Measurements from ENCODE around the gene FAM149A. TPM values are rescaled to one million over a fixed set of nuclear protein-coding genes. Genes with fewer than 3 reads are reported as not detected.

The FAM149A gene
- total RNA-seq, 1 donor from 2014 or later: 13.9 TPM

GRCh38 chr4:186169333-186169944, 64.9 kb downstream of the FAM149A start:
- H3K27me3 ChIP-seq: no peaks in the 10 kb centered on the region
- H3K4me1 ChIP-seq: no peaks in the 10 kb centered on the region
- H3K36me3 ChIP-seq: no peaks in the 10 kb centered on the region
- no peak overlapping the region for H3K27ac ChIP-seq
- H3K9me3 ChIP-seq: no peaks in the 10 kb centered on the region
- TF ChIP-seq CTCF (IDR thresholded peaks at IDR 0.05): no peak
- intact Hi-C loops (cut with DNase I): no loop called here
- DNase-seq (ENCODE audit: low spot score in 2 of 2): no peak
- H3K4me3 ChIP-seq: no peak overlapping the region

- H3K36me3 ChIP-seq: no peaks in the 10 kb centered on the region
- H3K27me3 ChIP-seq: no peaks in the 10 kb centered on the region
- no peaks in the 10 kb centered on the region for H3K9me3 ChIP-seq
- no peak overlapping the region for H3K27ac ChIP-seq
- no peaks in the 10 kb centered on the region for H3K4me1 ChIP-seq
- TF ChIP-seq CTCF (IDR thresholded peaks at IDR 0.05): no peak
- intact Hi-C loops (cut with DNase I): no loop called here
- H3K4me3 ChIP-seq: no peak overlapping the region
- DNase-seq (ENCODE audit: low spot score in 2 of 2): no peak
These were observed 65.7 kb downstream of the FAM149A start for GRCh38 chr4:186169945-186170802.

GRCh38 chr4:186170966-186171365, 66.5 kb downstream of the FAM149A start:
- Histone ChIP-seq H3K36me3 (no peaks in the 10 kb centered on the region), H3K4me3 (no peak overlapping the region), H3K4me1 (no peaks in the 10 kb centered on the region), H3K9me3 (no peaks in the 10 kb centered on the region), H3K27me3 (no peaks in the 10 kb centered on the region), H3K27ac (no peak overlapping the region)
- intact Hi-C loops (cut with DNase I): no loop called here
- no peak for DNase-seq (ENCODE audit: low spot score in 2 of 2)
- no peak for TF ChIP-seq CTCF (IDR thresholded peaks at IDR 0.05)

GRCh38 chr4:186172546-186172945, 68.0 kb downstream of the FAM149A start:
- Histone ChIP-seq H3K9me3 (no peaks in the 10 kb centered on the region), H3K27ac (no peak overlapping the region), H3K4me3 (no peak overlapping the region), H3K36me3 (no peaks in the 10 kb centered on the region), H3K27me3 (no peaks in the 10 kb centered on the region), H3K4me1 (no peaks in the 10 kb centered on the region)
- no peak for DNase-seq (ENCODE audit: low spot score in 2 of 2)
- TF ChIP-seq CTCF (IDR thresholded peaks at IDR 0.05): no peak
- intact Hi-C loops (cut with DNase I): no loop called here

- no peaks in the 10 kb centered on the region for H3K27me3 ChIP-seq
- peaks cover 0 to 14% of the 10 kb centered on the region in 2 donors for H3K4me1 ChIP-seq
- no peak for TF ChIP-seq CTCF (IDR thresholded peaks at IDR 0.05)
- no peaks in the 10 kb centered on the region for H3K9me3 ChIP-seq
- H3K4me3 ChIP-seq: no peak overlapping the region
- no peaks in the 10 kb centered on the region for H3K36me3 ChIP-seq
- no peak for DNase-seq (ENCODE audit: low spot score in 2 of 2)
- no peak overlapping the region for H3K27ac ChIP-seq
- intact Hi-C loops (cut with DNase I): no loop called here
These were observed 83.6 kb downstream of the FAM149A start for GRCh38 chr4:186188107-186188506.

Measured in ascending aorta (tissue), 2 donors.